Duodenal mucosa (tissue), 2 donors: ENCODE results near the gene DEAF1.

ENCODE experiments used
- H3K27ac ChIP-seq: one replicate; pipeline ENCODE4 v1.7.0; 2013; ENCODE audit warnings: low read depth, low read length
- H3K27me3 ChIP-seq, 2 donors: one replicate each; pipeline ENCODE4 v1.7.0; 2013; ENCODE audit warnings: low read length in 2 of 2, control low read depth in 1 of 2; ENCODE audit not compliant: insufficient read depth in 2 of 2, control insufficient read depth in 1 of 2
- H3K36me3 ChIP-seq, 2 donors: one replicate each; pipeline ENCODE4 v1.7.0; 2013; ENCODE audit warnings: low read length in 2 of 2, control low read depth in 1 of 2; ENCODE audit not compliant: insufficient read depth in 2 of 2, control insufficient read depth in 1 of 2
- H3K4me1 ChIP-seq, 2 donors: one replicate each; pipeline ENCODE4 v1.7.0; 2013; ENCODE audit warnings: low read length in 2 of 2, control low read depth in 1 of 2; ENCODE audit not compliant: insufficient read depth in 2 of 2, control insufficient read depth in 1 of 2
- H3K4me3 ChIP-seq, 2 donors: one replicate each; pipeline ENCODE4 v1.7.0; 2013; ENCODE audit warnings: low read length in 2 of 2, low read depth in 1 of 2
- H3K9ac ChIP-seq, 2 donors: one replicate each; pipeline ENCODE4 v1.7.0; 2013; ENCODE audit warnings: low read length in 2 of 2, low read depth in 1 of 2
- H3K9me3 ChIP-seq, 2 donors: one replicate each; pipeline ENCODE4 v1.7.0; 2013; ENCODE audit warnings: low read length in 2 of 2, control low read depth in 1 of 2; ENCODE audit not compliant: control insufficient read depth in 1 of 2

The DEAF1 gene

DNA sequence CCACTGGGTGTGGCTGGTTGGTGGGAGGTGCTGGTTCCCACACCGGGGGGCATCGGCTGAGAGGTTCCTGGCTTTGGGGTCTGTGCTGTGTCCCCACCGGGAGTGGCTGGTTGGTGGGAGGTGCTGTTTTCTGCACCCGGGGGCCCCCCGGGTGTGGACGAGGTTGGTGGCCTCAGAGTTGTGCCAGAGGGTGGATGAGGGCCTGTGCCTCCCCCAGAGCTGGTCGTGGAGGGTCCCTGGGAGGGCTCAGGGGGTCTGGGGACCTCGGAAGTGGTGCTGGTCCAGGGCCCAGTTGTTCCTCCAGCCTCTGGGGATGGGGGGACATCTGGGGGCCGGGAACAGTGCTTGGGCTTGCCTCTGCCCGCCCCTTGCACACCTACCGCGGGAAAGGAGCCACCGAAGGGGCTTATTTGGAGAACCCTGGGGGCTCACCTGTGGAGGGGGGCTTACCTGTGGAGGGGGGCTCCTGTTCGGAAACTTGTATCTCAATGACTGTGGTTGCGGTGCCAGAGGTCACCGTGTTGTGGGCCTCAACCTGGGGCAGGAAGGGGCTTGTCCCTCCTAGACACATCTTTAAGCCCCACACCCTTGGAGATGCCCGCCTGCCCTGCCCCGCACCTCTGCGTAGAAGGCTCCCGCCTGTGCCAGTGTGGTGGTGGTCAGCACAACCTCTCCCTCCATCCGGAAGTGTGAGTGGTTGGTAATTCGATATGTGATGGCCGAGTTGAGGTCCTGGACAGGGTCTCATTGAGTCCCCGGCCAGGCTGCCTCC lies 76.0 kb downstream of the DEAF1 start:
- H3K9ac ChIP-seq: no peak overlapping the region

DNA sequence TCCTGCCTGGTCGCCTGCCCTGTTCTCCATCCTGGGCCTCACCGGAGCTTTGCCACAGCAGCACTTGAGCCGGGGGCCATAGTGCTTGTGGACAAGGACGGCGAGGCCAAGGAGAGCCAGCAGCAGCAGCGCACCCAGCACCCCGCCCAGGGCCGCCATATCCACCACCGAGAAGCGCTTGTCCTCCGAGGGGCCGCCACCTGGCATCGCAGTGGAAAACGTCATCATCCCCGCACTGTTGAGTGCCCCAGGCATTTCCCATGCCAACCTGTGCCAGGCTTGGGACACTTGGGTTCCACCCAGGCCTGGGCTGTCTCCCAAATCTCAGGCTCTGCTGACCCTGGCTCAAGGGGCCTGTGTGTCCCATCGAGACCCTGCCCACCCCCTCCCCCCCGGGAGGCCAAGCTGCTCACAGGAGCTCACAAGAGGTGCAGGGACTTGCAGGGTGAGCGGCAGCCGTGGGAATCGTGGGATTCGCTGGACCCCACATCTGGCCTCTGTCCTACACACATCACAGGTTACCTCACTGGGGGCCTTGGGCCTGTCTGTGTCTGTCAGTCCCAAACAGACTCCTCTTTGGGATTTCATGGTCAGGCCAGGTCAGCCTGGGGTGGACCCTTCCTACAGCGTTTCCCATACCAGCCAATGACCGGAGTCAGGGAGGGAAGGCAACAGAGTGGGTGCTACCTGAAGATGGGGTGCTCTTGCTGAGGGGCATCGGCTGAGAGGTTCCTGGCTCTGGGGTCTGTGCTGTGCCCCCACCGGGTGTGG lies 76.9 kb downstream of the DEAF1 start:
- peaks cover 8 to 34% of the 10 kb centered on the region in 2 donors for H3K36me3 ChIP-seq
- H3K27me3 ChIP-seq: no peaks in the 10 kb centered on the region
- H3K4me1 ChIP-seq: peaks cover 24 to 29% of the 10 kb centered on the region in 2 donors
- no peaks in the 10 kb centered on the region for H3K9me3 ChIP-seq
- H3K9ac ChIP-seq: no peak overlapping the region
- no peak overlapping the region for H3K4me3 ChIP-seq
- no peak overlapping the region for H3K27ac ChIP-seq

More for the DNA sequence above, 76.0 kb downstream of the DEAF1 start:
- no peak overlapping the region for H3K27ac ChIP-seq
- no peaks in the 10 kb centered on the region for H3K27me3 ChIP-seq
- peaks cover 17 to 25% of the 10 kb centered on the region in 2 donors for H3K4me1 ChIP-seq
- H3K9me3 ChIP-seq: no peaks in the 10 kb centered on the region
- no peak overlapping the region for H3K4me3 ChIP-seq
- peaks cover 6 to 31% of the 10 kb centered on the region in 2 donors for H3K36me3 ChIP-seq

DNA sequence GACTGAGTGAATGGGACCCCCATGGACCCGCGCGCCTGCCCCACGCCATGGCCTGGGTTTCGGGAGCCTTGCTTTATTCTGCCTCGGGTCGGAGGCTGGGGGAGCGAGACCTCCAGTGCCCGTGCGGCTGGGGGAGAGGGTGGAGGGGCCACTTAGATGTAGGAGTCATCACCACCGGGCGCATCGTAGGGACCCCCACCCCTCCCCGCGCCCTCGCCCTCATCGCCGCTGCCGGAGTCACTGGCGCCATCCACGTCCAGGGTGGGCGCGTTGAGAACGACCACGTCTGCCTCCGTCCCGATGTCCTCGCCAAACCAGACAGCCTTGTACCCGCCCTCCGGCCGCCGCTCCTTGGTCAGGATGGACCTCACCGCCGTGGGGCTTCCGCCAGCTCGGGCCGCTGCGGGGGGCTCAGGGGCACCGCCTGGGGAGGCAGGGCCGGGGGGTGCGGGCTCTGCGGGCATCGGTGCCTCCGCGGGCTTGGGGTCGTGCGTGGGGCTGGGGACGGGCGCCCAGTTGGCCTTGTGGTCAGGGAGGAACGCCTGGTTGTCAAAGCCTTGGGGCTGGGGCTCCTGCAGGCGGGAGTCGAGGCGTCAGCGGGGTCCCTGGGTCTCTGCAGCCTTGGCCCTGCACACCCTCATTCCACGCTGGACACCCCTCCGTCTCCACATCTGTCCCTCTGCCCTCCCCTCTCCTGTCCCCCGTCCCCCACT lies 77.7 kb downstream of the DEAF1 start:
- H3K9ac ChIP-seq: no peak overlapping the region
- H3K27me3 ChIP-seq: no peaks in the 10 kb centered on the region
- H3K27ac ChIP-seq: no peak overlapping the region
- no peak overlapping the region for H3K4me3 ChIP-seq
- H3K4me1 ChIP-seq: peaks cover 32 to 36% of the 10 kb centered on the region in 2 donors
- H3K36me3 ChIP-seq: peaks cover 12 to 41% of the 10 kb centered on the region in 2 donors
- H3K9me3 ChIP-seq: no peaks in the 10 kb centered on the region

DNA sequence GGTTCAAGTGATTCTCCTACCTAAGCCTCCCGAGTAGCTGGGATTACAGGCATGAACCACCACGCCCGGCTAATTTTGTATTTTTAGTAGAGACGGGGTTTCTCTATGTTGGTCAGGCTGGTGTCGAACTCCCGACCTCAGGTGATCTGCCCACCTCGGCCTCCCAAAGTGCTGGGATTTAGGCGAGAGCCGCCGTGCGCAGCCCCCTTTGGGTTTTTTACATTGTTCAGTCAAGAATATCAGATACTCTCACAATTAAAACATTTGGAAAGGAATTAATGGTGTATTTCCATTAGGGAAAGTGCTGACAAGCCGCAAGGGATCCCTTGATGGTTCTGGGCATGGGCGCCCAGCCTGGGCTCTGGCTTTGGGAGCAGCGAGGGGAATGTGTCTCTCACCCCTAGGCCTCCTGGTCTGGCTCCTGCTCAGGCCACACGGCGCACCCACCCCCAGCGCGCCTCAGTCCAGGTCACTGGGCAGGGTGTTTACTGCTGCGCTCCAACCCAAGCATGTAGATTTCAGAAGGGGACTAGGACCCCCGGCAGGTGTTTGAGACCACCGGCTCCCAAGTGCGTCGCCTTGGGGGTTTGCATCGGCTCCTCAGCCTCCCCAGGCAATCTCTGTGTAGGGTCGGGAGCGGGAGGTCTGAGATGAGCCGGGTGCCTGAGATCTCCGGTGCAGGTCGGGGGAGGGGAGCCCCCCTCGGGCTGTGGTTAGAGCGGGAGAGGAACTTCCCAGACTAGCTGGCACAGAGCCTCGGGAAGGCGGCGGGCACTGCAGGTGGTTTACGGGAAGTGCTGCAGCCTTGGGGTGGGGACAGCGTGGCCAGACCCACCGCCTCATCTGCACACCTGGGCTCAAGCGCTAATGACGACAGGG lies 78.5 kb downstream of the DEAF1 start:
- peak overlapping the region; percentile 80 to 82 for H3K4me3 ChIP-seq
- peaks cover 37 to 43% of the 10 kb centered on the region in 2 donors for H3K4me1 ChIP-seq
- H3K9me3 ChIP-seq: no peaks in the 10 kb centered on the region
- H3K27me3 ChIP-seq: no peaks in the 10 kb centered on the region
- H3K36me3 ChIP-seq: peaks cover 13 to 47% of the 10 kb centered on the region in 2 donors
- peak overlapping the region; percentile 28 to 97 for H3K9ac ChIP-seq
- peak overlapping the region; percentile 32 for H3K27ac ChIP-seq

DNA sequence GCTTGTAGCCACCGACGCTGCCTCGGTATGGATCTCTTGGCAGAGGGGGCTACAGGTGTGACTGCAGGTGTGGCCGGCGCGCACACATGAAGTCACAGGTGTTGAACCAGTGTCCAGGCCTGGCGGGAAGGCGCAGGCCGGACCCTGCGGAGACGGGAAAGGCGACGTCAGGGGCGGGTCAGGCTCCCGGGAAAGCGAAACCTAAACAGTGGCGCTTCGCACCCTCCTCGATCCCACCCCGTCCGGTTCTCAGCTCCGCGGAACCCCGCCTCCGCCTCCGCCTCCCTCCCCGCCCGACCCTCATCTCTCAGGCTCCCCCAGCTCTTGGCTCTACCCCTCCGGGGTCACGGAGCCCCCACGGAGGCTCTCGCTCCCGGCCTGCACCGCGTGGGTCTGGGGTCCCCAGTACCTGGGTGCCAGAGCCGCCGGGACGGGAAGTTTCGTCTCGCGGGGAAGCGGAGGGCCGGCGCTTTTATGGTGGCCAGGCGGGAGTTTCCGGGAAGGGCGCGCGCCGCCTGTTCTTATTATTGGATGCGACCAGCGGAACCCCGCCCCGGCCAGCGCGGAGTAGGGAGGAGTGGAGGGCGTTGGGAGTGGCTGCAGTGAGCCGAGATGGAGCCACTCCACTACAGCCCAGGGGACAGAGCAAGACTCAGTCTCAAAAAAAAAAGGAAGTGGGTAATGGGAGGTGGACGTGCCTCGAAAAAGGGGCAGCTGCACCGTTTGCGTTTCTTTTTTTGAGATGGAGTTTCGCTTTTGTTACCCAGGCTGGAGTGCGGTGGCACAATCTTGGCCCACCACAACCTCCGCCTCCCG lies 79.3 kb downstream of the DEAF1 start, which contains the start of gene IRF7:
Gene IRF7, minus strand, starts transcription at position 447 of the 816 bp plus-strand sequence. CDS start 586 bp downstream, outside the sequence.
- H3K27ac ChIP-seq: peak within 1 kb of the TSS; percentile 94
- H3K36me3 ChIP-seq: peaks cover 21 to 49% of the 10 kb centered on the region in 2 donors
- no peaks in the 10 kb centered on the region for H3K9me3 ChIP-seq
- H3K9ac ChIP-seq: peak within 1 kb of the TSS; percentile 83 to 97
- no peaks in the 10 kb centered on the region for H3K27me3 ChIP-seq
- peak within 1 kb of the TSS; percentile 80 to 82 for H3K4me3 ChIP-seq
- peaks cover 45 to 46% of the 10 kb centered on the region in 2 donors for H3K4me1 ChIP-seq

DNA sequence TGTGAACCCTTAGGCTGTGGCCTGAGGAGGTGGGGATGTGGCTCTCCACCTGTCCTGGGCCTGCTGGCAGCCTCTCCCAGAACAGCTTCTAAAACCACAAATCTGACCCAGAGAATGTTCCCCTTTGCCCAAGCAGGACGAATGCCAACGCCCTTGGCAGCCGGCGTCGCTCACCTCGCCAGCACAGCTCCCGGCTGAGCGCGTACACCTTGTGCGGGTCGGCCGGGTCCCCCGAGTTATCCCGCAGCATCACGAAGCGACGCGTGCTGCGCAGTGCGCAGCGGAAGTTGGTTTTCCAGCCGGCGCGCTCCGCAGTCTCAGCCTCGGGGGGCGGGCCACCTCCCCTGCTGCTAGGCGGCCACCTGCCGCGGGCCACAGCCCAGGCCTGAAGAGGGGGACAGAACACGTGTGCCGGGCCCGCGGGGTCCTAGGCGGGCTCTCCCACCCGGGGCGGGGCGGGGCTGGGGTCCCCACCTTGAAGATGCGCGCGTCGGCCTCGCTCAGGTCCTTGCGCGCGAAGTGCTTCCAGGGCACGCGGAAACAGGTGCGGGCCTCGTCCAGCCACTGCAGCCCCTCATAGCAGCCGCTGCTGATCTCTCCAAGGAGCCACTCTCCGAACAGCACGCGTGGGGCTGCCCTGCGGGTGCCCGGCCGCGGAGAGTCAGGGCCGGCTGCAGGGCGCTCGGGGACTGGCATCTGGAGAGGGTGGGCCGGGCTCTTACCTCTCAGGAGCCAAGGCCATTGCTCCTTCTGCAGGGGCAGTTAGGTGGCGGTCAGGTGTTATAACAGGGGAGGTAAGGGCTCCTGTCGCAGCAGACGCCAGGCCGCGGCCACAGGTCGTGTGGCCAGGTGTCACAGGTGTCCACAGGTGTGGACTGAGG lies 80.2 kb downstream of the DEAF1 start:
- Histone ChIP-seq H3K27me3 (no peaks in the 10 kb centered on the region), H3K9ac (peak overlapping the region; percentile 83 to 97), H3K4me1 (peaks cover 45 to 49% of the 10 kb centered on the region in 2 donors), H3K9me3 (no peaks in the 10 kb centered on the region), H3K27ac (peak overlapping the region; percentile 94), H3K36me3 (peaks cover 20 to 55% of the 10 kb centered on the region in 2 donors), H3K4me3 (peak overlapping the region; percentile 80 to 82)

DNA sequence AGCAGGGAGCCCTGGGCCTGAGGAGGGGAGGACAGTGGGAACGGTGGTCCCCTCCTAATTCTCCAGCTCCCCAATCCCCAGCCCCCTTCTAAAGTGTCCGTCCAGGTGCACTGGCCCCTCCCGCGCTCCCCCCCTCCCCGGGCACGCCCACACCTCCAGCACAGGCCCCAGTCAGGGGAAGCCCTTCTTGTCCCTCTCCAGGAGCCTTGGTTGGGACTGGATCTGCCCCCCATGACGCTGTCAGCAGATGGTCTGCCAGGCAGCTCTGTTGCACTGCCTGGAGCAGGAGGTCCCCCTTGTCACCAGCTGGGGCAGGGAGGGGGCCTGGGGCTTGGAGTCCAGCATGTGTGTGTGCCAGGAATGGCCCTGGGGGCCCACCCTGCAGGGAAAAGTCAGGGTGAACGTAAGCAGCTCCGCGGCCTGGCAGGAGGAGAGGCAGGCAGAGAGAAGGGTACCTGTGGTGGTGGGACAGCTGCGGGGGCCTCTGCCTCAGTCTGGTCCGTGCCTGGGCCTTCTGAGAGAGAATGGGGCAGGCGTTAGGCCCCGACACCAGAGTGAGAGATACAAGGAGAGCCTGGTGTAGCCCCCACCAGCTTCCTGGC lies 80.9 kb downstream of the DEAF1 start:
- Histone ChIP-seq H3K27ac (peak overlapping the region; percentile 94), H3K27me3 (no peaks in the 10 kb centered on the region), H3K4me3 (peak overlapping the region; percentile 80 to 82), H3K9ac (peak overlapping the region; percentile 38 to 97), H3K36me3 (peaks cover 25 to 57% of the 10 kb centered on the region in 2 donors), H3K9me3 (no peaks in the 10 kb centered on the region), H3K4me1 (peaks cover 45 to 49% of the 10 kb centered on the region in 2 donors)

DNA sequence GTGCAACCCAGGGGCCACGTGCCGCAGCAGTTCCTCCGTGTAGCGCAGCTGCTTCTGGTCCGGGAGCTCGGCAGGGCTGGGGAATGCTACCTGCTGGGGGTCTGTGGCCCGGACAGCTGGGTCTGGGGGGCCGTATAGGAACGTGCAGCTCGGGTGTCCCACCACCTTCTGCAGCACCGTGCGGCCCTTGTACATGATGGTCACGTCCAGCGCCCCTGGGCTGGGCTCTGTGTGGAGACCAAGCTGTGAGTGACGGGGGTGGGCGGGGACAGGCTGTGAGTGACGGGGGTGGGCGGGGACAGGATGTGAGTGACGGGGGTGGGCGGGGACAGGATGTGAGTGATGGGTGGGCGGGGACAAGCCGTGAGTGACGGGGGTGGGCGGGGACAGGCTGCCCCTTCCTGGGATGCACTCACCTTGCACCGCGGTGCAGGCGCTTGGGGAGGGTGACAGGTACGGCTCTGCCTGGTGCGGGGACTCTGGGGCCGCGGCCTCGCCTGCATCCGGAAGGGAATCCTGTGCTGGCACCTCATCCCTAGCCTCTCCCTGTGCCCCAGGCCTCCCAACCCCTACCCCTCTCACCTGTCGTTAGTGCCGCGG lies 81.6 kb downstream of the DEAF1 start:
- H3K36me3 ChIP-seq: peaks cover 31 to 60% of the 10 kb centered on the region in 2 donors
- no peaks in the 10 kb centered on the region for H3K9me3 ChIP-seq
- peak overlapping the region in 1 of 2 donors; percentile 97 for H3K9ac ChIP-seq
- H3K4me3 ChIP-seq: peak overlapping the region in 1 of 2 donors; percentile 80
- no peaks in the 10 kb centered on the region for H3K27me3 ChIP-seq
- H3K4me1 ChIP-seq: peaks cover 45 to 49% of the 10 kb centered on the region in 2 donors
- H3K27ac ChIP-seq: peak overlapping the region; percentile 94
